Kidney epithelial cell (primary cell): ENCODE results near the gene COMMD1. TPM values are rescaled to one million over a fixed set of nuclear protein-coding genes. Genes with fewer than 3 reads are reported as not detected.
A peak's percentile ranks its signal among the peaks of the same experiment; 100 is the strongest.

ENCODE experiments used
- DNase-seq: peaks from one replicate; pipeline ENCODE4 v3.0.0-alpha.2; 2010; ENCODE audit warnings: low read depth
- H3K27me3 ChIP-seq: 2 replicates; pipeline ENCODE4 v1.6.0; 2011; ENCODE audit warnings: low read length; ENCODE audit not compliant: control insufficient read depth, insufficient read depth
- H3K36me3 ChIP-seq: 2 replicates; pipeline ENCODE4 v1.5.1; 2011; ENCODE audit warnings: low read length; ENCODE audit not compliant: control insufficient read depth, insufficient read depth
- H3K4me3 ChIP-seq: 2 replicates; pipeline ENCODE4 v1.5.1; 2011; ENCODE audit warnings: low read depth, mild to moderate bottlenecking, control low read depth, low read length
- CTCF ChIP-seq: IDR thresholded peaks from 2 replicates; pipeline ENCODE4 v1.5.1; 2011; ENCODE audit warnings: mild to moderate bottlenecking, moderate library complexity, low read length, control low read depth, inconsistent platforms; ENCODE audit not compliant: insufficient read depth, poor library complexity, severe bottlenecking
- total RNA-seq: library from RNA; depleted of rRNA; stranded (reverse); fragments of >200 nt; gene quantifications from 2 replicates; pipeline ENCODE4 v1.2.3, GENCODE V29; 2015

COMMD1 gene
- total RNA-seq, 1 donor from 2014 or later, result 44.1 TPM

GRCh38 chr2:61969376-61969775, 63.9 kb downstream of the COMMD1 start:
- TF ChIP-seq CTCF, result no peak
- Histone ChIP-seq H3K4me3 (no peak overlapping the region), H3K27me3 (no peaks in the 10 kb centered on the region), H3K36me3 (no peaks in the 10 kb centered on the region)
- no peak for DNase-seq

- H3K4me3 ChIP-seq, result no peak overlapping the region
- DNase-seq, result peak; percentile 12
- H3K36me3 ChIP-seq, result no peaks in the 10 kb centered on the region
- peak; percentile 11 for TF ChIP-seq CTCF
- H3K27me3 ChIP-seq, result no peaks in the 10 kb centered on the region
Measured at GRCh38 chr2:61970807-61971556, 65.5 kb downstream of the COMMD1 start.

- no peak overlapping the region for H3K4me3 ChIP-seq
- no peaks in the 10 kb centered on the region for H3K36me3 ChIP-seq
- no peak for DNase-seq
- H3K27me3 ChIP-seq, result no peaks in the 10 kb centered on the region
- TF ChIP-seq CTCF, result no peak
Measured at GRCh38 chr2:61978522-61978921, 73.0 kb downstream of the COMMD1 start.

DNA sequence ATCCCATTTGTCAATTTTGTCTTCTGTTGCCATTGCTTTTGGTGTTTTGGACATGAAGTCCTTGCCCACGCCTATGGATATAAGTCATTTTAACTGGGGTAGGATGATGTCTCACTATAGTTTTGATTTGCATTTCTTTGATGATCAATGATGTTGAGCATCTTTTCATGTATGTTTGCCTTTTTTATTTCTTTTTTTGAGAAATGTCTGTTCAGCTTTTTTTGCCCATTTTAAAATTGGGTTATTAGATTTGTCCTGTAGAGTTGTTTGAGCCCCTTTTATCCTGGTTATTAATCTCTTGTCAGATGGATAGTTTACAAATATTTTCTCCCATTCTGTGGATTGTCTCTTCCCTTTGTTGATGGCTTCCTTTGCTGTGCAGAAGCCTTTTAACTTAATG, 75.3 kb downstream of the COMMD1 start:
- DNase-seq, result no peak
- no peak for TF ChIP-seq CTCF
- Histone ChIP-seq H3K36me3 (no peaks in the 10 kb centered on the region), H3K27me3 (no peaks in the 10 kb centered on the region), H3K4me3 (no peak overlapping the region)

- H3K36me3 ChIP-seq, result no peaks in the 10 kb centered on the region
- no peak overlapping the region for H3K4me3 ChIP-seq
- TF ChIP-seq CTCF, result no peak
- no peaks in the 10 kb centered on the region for H3K27me3 ChIP-seq
- DNase-seq, result no peak
Measured at GRCh38 chr2:61984682-61985081, 79.2 kb downstream of the COMMD1 start.
